Mononuclear cell (primary cell): ENCODE measurements around the gene AIF1. TPM values are rescaled to one million over a fixed set of nuclear protein-coding genes. Genes with fewer than 3 reads are reported as not detected.
A peak's percentile ranks its signal among the peaks of the same experiment; 100 is the strongest.

Source experiments
- H3K27me3 ChIP-seq: 2 replicates; pipeline ENCODE4 v1.6.0; 2011; ENCODE audit warnings: low read length, control low read depth; ENCODE audit not compliant: insufficient read depth
- H3K4me1 ChIP-seq: 2 replicates; pipeline ENCODE4 v1.5.1; 2011; ENCODE audit warnings: mild to moderate bottlenecking, low read length, control low read depth; ENCODE audit not compliant: insufficient read depth
- H3K4me3 ChIP-seq: 2 replicates; pipeline ENCODE4 v1.5.1; 2011; ENCODE audit warnings: mild to moderate bottlenecking, low read length, moderate library complexity
- H3K9me3 ChIP-seq: 2 replicates; pipeline ENCODE4 v1.5.1; 2011; ENCODE audit warnings: low read depth, mild to moderate bottlenecking, control low read depth, low read length
- total RNA-seq: library from RNA; depleted of rRNA; stranded (reverse); fragments of >200 nt; gene quantifications from one replicate; pipeline ENCODE4 v1.2.3, GENCODE V29; 2012

Gene AIF1
- total RNA-seq, 1 donor: 245 TPM

DNA sequence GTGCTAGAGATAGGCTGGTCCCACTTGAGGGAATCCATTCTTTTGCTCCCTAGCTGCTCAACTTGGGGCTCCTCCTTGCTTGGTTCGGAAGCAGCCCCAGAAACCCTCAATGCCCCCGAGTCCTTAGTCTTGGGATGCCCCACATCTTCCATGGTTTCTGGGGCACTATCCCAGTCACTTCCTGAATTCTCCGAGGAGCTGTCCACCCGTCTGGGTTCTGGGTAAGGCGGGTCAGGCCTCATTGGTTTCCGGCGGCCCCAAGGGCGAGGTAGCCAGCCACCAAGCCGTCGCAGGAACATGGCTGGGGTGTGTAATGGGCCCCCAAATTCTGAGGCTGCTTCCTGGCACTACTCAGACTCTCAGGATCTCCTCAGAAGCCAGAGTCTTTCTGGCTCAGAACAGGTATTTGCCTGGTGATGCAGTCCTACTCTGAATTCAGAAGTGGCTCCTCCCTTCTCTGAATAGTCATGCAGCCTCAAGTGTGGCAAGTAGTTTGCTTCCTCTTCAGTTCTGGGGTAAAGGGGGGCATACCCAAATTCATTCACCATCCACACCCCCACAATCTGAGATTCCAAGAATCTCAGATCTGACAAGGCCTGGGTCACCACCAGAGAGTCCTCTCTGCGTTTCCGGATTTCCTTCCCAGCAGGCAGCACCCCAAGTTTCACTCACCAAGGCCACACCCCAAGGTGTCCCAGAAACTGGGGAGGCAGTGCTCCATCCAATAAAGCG is 44.8 kb downstream of the AIF1 start:
- Histone ChIP-seq H3K9me3 (no peaks in the 10 kb centered on the region), H3K4me3 (peak overlapping the region; percentile 86), H3K27me3 (no peaks in the 10 kb centered on the region), H3K4me1 (peaks cover 72% of the 10 kb centered on the region)

DNA sequence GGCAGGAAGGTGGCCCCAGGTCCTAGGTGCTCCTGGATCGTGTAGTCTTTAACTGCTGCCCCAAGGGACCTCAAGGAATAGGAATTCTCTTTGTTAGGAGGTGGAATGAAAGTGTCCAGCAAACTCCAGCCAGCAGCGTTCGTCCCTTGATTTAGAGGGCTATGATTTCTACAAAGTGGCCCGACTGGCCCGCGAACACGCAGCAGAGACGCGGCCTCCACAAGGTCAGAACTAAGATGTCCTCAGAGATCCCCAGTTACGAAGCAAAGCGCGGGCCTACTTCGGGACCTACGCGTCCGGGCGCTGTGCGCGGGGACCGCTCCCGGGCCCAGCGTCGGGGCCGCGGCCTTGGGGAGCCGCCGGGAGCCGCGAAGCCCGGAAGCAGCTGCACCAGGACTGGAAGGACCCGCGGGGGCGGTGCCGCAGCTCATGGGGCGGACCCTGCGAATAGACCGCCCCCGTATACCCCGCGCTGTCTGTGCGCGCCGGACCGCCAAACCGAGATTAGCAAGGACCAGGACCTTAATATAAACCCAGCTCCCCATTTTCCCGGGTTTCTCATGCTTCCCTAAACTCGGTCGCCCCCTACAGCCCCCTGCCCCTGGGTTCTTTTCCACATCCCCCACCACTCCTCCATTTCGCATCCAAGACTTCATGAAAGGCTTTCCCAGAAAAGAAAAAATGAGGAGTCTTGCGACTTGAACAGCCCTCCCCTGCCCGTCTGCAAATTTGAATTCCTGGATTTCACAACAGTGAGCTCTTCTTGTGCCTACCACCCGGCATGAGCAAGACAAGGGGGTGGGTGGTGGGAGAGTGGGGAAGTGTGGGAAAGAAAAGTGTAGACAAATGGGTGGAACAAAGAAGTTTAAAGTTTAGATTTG is 45.6 kb downstream of the AIF1 start, which contains the start of gene C6orf47:
C6orf47 (minus strand) TSS at position 398 of the 881 bp plus-strand sequence. CDS start 831 bp downstream, outside the sequence.
- peak within 1 kb of the TSS; percentile 86 for H3K4me3 ChIP-seq

DNA sequence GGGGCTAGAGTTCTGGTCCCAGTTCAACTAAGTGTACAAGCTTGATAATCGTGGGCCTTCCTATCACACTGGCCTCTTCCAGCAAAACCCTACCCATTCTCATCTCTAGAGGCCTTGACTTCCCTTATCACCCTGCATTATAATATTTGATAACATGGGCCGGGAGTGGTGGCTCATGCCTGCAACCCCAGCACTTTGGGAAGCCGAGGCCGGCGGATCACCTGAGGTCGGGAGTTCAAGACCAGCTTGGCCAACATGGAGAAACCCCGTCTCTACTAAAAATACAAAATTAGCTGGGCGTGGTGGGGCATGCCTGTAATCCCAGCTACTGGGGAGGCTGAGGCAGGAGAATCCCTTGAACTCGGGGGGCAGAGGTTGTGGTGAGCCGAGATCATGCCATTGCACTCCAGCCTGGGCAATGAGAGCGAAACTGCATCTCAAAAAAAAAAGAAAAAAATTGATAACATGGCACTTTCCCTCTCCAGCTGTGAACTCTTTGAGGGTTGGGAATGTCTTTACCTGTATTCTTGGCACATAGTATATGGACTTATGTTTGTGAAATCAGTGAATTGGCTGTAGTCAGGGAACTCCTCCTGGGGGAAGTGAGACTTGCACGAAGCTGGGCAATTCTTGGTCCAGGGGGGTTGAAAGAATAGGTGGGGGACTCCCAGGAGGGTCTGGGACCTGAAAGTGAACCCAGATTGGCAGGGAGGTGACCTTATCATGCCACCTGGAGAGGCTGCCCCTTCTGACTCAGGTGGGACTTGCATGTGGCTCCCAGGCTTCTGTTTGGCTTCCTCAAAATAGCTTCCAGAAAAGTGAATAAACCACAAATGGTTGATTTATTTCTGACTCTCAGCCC is 46.5 kb downstream of the AIF1 start:
- H3K4me3 ChIP-seq: peak overlapping the region; percentile 86
- no peaks in the 10 kb centered on the region for H3K9me3 ChIP-seq
- H3K27me3 ChIP-seq: no peaks in the 10 kb centered on the region
- peaks cover 77% of the 10 kb centered on the region for H3K4me1 ChIP-seq

More for the DNA sequence above, 45.6 kb downstream of the AIF1 start, which contains the start of gene C6orf47:
- peaks cover 72% of the 10 kb centered on the region for H3K4me1 ChIP-seq
- no peaks in the 10 kb centered on the region for H3K9me3 ChIP-seq
- H3K27me3 ChIP-seq: no peaks in the 10 kb centered on the region

DNA sequence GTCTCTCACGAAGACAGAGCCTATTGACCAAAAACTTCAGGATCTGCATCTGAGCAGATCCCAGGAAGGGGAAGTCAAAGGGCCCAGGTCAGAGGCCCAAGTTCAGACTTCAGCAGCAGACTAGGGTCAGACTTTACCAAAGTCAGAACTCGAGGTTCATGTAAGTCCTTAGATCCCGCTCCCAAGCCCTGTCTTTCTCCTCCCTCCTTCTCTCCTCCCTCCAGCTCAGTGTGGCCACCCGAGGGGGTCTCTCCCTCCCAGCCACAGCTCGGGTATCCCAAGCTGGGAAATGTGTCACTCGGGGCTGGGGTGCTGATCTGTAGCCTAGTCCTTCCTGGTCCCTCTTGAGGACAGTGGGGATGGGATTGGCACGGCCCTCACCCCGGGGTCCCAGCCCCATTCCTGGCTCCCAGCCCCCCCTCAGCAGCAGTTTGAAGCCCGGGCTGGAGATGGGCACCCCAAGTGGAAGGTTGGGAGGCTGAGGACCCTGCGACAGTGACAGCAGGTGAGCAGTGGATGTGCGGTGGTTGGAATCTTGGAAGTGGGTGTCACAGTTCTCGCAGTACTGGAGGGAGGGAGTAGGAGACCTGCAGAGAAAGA is 47.2 kb downstream of the AIF1 start:
- Histone ChIP-seq H3K4me1 (peaks cover 83% of the 10 kb centered on the region), H3K4me3 (no peak overlapping the region), H3K27me3 (no peaks in the 10 kb centered on the region), H3K9me3 (no peaks in the 10 kb centered on the region)

DNA sequence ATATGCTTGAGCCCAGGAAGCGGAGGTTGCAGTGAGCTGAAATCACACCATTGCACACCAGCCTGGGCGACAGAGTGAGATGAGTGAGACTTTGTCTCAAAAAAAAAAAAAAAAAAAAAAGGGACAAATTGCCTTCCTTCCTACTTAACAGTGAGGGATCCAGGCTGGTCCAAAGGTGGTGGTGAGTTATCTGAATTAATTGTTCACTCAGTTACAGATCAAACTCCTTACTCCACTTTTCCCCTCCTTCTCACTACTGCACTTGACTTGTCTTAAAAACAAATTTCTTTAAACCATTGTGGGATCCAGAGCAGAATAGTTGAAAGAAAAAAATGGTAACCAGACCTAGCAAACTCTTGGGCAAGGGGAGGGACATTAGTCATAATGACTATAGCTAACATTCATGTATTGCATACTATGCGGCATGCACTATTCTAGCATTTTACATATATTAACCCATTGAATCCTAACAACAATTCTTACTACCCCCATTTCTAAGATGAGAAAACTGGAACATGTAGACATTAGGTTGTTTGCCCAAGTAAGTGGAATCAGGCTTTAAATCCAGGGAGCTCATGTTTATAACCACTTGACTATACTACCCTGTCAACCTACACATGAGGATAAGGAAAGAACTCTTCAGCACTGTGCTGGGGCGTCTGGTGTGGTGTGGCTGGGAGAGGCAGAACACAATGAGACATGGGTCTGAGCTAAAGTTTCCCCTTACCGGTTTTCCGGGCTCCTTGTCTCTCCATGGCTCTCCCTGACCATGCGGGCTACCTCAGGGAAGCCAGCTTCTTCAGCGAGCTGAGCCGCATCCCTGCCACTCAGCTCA is 48.3 kb downstream of the AIF1 start:
- H3K4me1 ChIP-seq: peaks cover 83% of the 10 kb centered on the region
- no peaks in the 10 kb centered on the region for H3K9me3 ChIP-seq
- H3K27me3 ChIP-seq: no peaks in the 10 kb centered on the region
- no peak overlapping the region for H3K4me3 ChIP-seq

DNA sequence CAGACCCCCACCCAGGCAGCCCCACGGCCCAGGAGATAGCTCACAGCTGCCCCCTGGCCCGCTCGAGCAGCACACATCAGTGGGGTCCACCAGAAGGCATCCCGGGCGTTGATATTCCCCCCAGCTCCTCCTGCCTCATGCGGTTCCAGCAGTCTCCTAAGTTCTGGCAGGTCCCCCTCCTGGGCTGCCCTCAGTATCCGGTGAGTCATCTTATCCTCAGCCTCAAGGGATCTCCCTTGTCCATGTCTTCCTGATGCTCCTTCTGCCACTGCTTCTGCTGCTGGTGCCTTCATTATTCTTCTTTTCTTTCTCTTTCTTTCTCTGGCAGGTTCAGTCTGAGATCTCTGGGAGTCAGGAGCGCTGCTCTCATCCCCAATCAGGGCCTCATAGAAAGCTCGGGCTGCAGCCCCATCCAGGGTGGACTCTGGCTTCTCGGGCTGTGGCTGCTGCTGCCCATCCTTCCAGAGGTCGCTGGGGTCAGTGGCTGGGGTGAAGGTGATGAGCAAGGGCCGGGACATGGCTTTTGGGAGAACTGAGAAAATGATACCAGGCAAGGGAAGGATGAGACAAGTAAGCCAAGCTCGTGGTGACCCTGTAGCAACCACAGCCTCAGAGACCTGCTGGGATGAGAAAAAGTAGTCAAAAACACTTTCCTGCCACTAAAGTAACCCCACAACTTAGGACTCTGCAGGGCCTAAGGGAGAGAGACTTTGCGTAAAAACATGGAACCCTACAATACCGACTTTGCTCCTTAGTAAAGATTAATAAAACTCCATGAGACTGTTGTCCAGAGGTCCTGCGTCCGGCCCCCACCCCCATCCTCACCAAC is 49.1 kb downstream of the AIF1 start:
- H3K9me3 ChIP-seq: no peaks in the 10 kb centered on the region
- peak overlapping the region; percentile 86 for H3K4me3 ChIP-seq
- no peaks in the 10 kb centered on the region for H3K27me3 ChIP-seq
- H3K4me1 ChIP-seq: peaks cover 75% of the 10 kb centered on the region

DNA sequence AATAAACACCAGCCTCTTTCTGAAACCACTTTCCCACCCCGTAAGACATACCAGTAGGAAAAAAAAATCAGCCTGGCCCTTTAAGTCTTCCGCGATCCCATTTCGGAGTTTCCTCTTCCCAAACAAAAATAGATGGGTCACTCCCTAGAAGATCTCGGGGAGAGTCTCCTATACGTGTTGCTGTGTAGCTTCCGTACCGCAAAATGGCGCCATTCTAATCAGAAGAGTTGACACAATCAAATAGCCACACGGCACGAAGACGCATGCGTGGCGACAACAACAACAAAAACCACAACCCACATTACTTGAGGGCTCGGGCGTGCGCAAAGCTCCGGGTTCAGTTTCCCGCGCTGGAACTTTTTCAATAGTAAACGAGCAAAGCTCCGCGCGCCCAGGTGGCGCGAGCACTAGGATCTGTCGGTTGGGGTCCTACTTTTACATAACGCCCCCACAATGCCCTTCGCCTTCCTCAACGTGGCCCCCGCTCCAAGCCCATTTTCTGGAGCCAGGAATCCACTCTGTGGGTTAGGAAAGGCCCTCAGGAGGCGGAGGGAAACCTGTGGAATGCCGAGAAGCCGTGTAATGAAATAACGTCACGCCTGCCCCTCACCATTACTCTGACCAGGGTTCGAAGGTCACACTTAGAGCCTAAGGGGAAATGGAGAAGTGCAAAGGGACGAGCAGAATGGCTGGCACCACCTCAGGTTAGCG is 49.9 kb downstream of the AIF1 start, which contains the start of gene GPANK1:
GPANK1 (minus strand) TSS at position 208 of the 711 bp plus-strand sequence. CDS start 519 bp downstream, outside the sequence.
- H3K4me3 ChIP-seq: peak within 1 kb of the TSS; percentile 86
- no peaks in the 10 kb centered on the region for H3K27me3 ChIP-seq
- no peaks in the 10 kb centered on the region for H3K9me3 ChIP-seq
- peaks cover 67% of the 10 kb centered on the region for H3K4me1 ChIP-seq

DNA sequence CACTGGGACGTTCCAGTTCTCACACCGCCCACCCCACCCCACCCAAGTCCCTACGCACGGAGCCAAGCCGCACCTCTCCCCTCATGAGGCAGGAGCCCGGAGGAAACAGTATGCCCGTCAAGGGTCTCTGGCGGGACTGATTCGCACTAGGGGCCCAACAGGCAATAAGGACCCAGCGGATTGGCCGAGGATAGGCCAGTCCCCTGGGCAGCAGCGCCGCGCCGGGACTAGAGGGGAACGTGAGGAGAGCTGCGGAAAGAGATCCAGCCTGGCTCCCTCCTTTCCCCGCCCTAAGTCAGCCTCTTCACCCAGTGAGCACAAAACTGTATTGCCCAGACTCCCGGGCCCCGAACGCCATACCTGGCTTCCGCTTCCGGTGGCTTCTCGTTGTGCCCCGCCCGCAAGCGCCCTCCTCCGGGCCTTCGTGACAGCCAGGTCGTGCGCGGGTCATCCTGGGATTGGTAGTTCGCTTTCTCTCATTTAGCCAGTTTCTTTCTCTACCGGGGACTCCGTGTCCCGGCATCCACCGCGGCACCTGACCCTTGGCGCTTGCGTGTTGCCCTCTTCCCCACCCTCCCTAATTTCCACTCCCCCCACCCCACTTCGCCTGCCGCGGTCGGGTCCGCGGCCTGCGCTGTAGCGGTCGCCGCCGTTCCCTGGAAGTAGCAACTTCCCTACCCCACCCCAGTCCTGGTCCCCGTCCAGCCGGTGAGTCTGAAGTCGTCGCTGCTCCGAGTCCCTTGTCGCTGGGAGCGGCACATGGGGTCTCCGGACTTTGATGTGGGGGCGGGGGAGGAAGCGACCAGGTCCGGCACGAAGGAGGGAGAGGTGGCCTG is 50.7 kb downstream of the AIF1 start, which contains the start of gene CSNK2B:
CSNK2B (plus strand) TSS at position 580 of the 836 bp plus-strand sequence. CDS start 752 bp downstream, outside the sequence.
- H3K4me3 ChIP-seq: peak within 1 kb of the TSS; percentile 86
- no peaks in the 10 kb centered on the region for H3K9me3 ChIP-seq
- peaks cover 61% of the 10 kb centered on the region for H3K4me1 ChIP-seq

DNA sequence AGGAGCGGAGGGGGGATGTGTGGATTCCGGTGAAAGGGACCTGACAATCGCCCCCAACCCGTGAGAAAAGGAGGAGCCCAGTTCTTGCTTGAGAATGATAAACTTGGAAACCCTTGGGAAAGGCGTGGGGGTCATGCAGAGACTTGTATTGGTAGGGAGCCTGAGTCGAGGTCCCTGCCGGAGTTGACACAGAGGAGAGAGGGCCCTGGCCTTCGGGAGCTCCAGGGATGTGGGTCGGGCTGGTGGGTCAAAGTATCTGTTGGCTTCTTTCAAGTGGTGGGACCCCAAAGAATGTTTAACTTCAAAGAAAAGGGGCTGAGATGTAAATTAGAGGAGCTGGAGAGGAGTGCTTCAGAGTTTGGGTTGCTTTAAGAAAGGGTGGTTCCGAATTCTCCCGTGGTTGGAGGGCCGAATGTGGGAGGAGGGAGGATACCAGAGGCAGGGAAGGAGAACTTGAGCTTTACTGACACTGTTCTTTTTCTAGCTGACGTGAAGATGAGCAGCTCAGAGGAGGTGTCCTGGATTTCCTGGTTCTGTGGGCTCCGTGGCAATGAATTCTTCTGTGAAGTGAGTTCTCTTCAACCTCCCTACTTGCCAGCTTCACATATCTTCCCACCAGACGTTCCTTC is 51.4 kb downstream of the AIF1 start:
- H3K4me3 ChIP-seq: peak overlapping the region; percentile 86
- no peaks in the 10 kb centered on the region for H3K9me3 ChIP-seq
- peaks cover 53% of the 10 kb centered on the region for H3K4me1 ChIP-seq
- no peaks in the 10 kb centered on the region for H3K27me3 ChIP-seq

More for the DNA sequence above, 50.7 kb downstream of the AIF1 start, which contains the start of gene CSNK2B:
- H3K27me3 ChIP-seq: no peaks in the 10 kb centered on the region
